UCSD-AML1 (cell line): ENCODE data around the gene PPAT.
"Not testable (repeated sequence)": the region's sequence is repeated elsewhere in the genome, so short reads cannot be mapped to it uniquely, and the experiment has no call there.

Experiments used
- DNase-seq: peaks from one replicate; lab custom pipeline; 2025; ENCODE audit not compliant: unreplicated experiment; lab: John Stamatoyannopoulos, UW

The PPAT gene

GRCh38 chr4:56387023-56388001 lies 48.1 kb downstream of the PPAT start, which contains the start of gene AASDH:
TSS of gene AASDH (minus strand) at chr4:56387491. CDS start at chr4:56384299, 3,192 bp downstream.
- DNase-seq = peak; percentile 93

GRCh38 chr4:56386091-56386490 lies 49.3 kb downstream of the PPAT start:
- no peak for DNase-seq

GRCh38 chr4:56375458-56375857 lies 60.0 kb downstream of the PPAT start:
- no peak for DNase-seq

GRCh38 chr4:56374956-56375355 lies 60.5 kb downstream of the PPAT start:
- no peak for DNase-seq

GRCh38 chr4:56372774-56373173 lies 62.6 kb downstream of the PPAT start:
- no peak for DNase-seq

GRCh38 chr4:56371426-56372220 lies 63.8 kb downstream of the PPAT start:
- DNase-seq = no peak

- no peak for DNase-seq
These were observed 65.0 kb downstream of the PPAT start for GRCh38 chr4:56370377-56370776.

- DNase-seq = not testable (repeated sequence)
These were observed 72.4 kb downstream of the PPAT start for GRCh38 chr4:56362981-56363380.

- no peak for DNase-seq
These were observed 75.3 kb downstream of the PPAT start for GRCh38 chr4:56360071-56360470.

- no peak for DNase-seq
These were observed 78.8 kb downstream of the PPAT start for GRCh38 chr4:56356650-56357049.

- DNase-seq = no peak
These were observed 86.8 kb downstream of the PPAT start for GRCh38 chr4:56348576-56348975.

GRCh38 chr4:56345458-56345857 lies 90.0 kb downstream of the PPAT start:
- no peak for DNase-seq
